DOHH2 (cell line): ENCODE measurements around the gene NFIA.

ENCODE experiments used
- H3F3A ChIP-seq: fragments of 200-600 bp; sonication (generic), shearing (Covaris generic); 2 replicates; pipeline ENCODE4 v1.6.0; 2016; ENCODE audit warnings: antibody characterized with exemption, mild to moderate bottlenecking; ENCODE audit not compliant: control insufficient read depth, insufficient read depth
- H3K27ac ChIP-seq: fragments of 200-600 bp; sonication (generic); 2 replicates; pipeline ENCODE4 v1.5.1; 2014; ENCODE audit warnings: low read depth, mild to moderate bottlenecking, low read length, moderate library complexity
- H3K27me3 ChIP-seq: fragments of 200-600 bp; sonication (generic); 2 replicates; pipeline ENCODE4 v1.6.1; 2014; ENCODE audit warnings: mild to moderate bottlenecking, low read length, mixed read lengths; ENCODE audit not compliant: control insufficient read depth
- H3K36me3 ChIP-seq: fragments of 200-600 bp; sonication (generic); 2 replicates; pipeline ENCODE4 v1.6.1; 2014; ENCODE audit warnings: mild to moderate bottlenecking, low read length, moderate library complexity, mixed read lengths; ENCODE audit not compliant: control insufficient read depth
- H3K4me1 ChIP-seq: fragments of 200-600 bp; sonication (generic); 2 replicates; pipeline ENCODE4 v1.6.1; 2014; ENCODE audit warnings: mild to moderate bottlenecking, low read length, mixed read lengths; ENCODE audit not compliant: control insufficient read depth
- H3K4me2 ChIP-seq: fragments of 200-600 bp; sonication (generic); 2 replicates; pipeline ENCODE4 v1.6.0; 2014; ENCODE audit warnings: mild to moderate bottlenecking, low read length, moderate library complexity
- H3K4me3 ChIP-seq: fragments of 200-600 bp; sonication (generic); 2 replicates; pipeline ENCODE4 v1.5.1; 2014; ENCODE audit warnings: mild to moderate bottlenecking, low read length, mixed read lengths
- H3K79me2 ChIP-seq: fragments of 200-600 bp; sonication (generic); 2 replicates; pipeline ENCODE4 v1.6.1; 2014; ENCODE audit warnings: mild to moderate bottlenecking, low read length, mixed read lengths; ENCODE audit not compliant: control insufficient read depth
- H3K9me2 ChIP-seq: fragments of 200-600 bp; sonication (generic); replicated peaks from 2 replicates; pipeline ENCODE4 v1.6.1; 2014; ENCODE audit warnings: mild to moderate bottlenecking, low read length, mixed read lengths; ENCODE audit not compliant: control insufficient read depth
- H3K9me3 ChIP-seq: fragments of 200-600 bp; sonication (generic); 2 replicates; pipeline ENCODE4 v1.6.1; 2014; ENCODE audit warnings: antibody characterized with exemption, low read length, mixed read lengths; ENCODE audit not compliant: control insufficient read depth, insufficient read depth
- H4K20me1 ChIP-seq: fragments of 200-600 bp; sonication (generic); 2 replicates; pipeline ENCODE4 v1.6.0; 2014; ENCODE audit warnings: low read depth, mild to moderate bottlenecking, antibody characterized with exemption, low read length, moderate library complexity; ENCODE audit not compliant: control insufficient read depth, insufficient read depth
- CTCF ChIP-seq: fragments of 200-600 bp; sonication (generic); IDR thresholded peaks from one replicate; pipeline ENCODE4 v1.5.1; 2014; ENCODE audit warnings: antibody characterized with exemption, mild to moderate bottlenecking, low read depth, low read length; ENCODE audit not compliant: poor library complexity, severe bottlenecking
- EZH2phosphoT487 ChIP-seq: fragments of 200-600 bp; sonication (generic); IDR thresholded peaks from 2 replicates; pipeline ENCODE4 v1.6.1; 2017; ENCODE audit warnings: borderline replicate concordance, mild to moderate bottlenecking, antibody characterized with exemption, low read length, moderate library complexity, mixed read lengths

The NFIA gene

GRCh38 chr1:61480273-61480935 lies 398.0 kb downstream of the NFIA start:
- Histone ChIP-seq H3K79me2 (no peaks in the 10 kb centered on the region), H3K4me3 (no peak overlapping the region), H3K27me3 (peaks cover 5% of the 10 kb centered on the region; the same call in 1 of the 2 replicates), H3K4me2 (no peak overlapping the region), H3F3A (no peaks in the 10 kb centered on the region), H3K9me2 (no peaks in the 10 kb centered on the region), H4K20me1 (no peaks in the 10 kb centered on the region), H3K9me3 (no peaks in the 10 kb centered on the region), H3K36me3 (no peaks in the 10 kb centered on the region), H3K4me1 (no peaks in the 10 kb centered on the region), H3K27ac (no peak overlapping the region)
- no peak for TF ChIP-seq CTCF
- no peak for TF ChIP-seq EZH2phosphoT487

GRCh38 chr1:61481315-61481715 lies 399.0 kb downstream of the NFIA start:
- Histone ChIP-seq H3K9me3 (no peaks in the 10 kb centered on the region), H3K27me3 (peaks cover 2% of the 10 kb centered on the region; the same call in 1 of the 2 replicates), H3K79me2 (no peaks in the 10 kb centered on the region), H3F3A (no peaks in the 10 kb centered on the region), H3K4me3 (no peak overlapping the region), H3K27ac (no peak overlapping the region), H3K4me1 (no peaks in the 10 kb centered on the region), H3K9me2 (no peaks in the 10 kb centered on the region), H3K36me3 (no peaks in the 10 kb centered on the region), H3K4me2 (no peak overlapping the region), H4K20me1 (no peaks in the 10 kb centered on the region)
- TF ChIP-seq EZH2phosphoT487 = no peak
- no peak for TF ChIP-seq CTCF

GRCh38 chr1:61482170-61482734 lies 399.9 kb downstream of the NFIA start:
- H3K27me3 ChIP-seq = peaks cover 2% of the 10 kb centered on the region; the same call in 1 of the 2 replicates
- H3K4me3 ChIP-seq = no peak overlapping the region
- no peaks in the 10 kb centered on the region for H3K79me2 ChIP-seq
- no peaks in the 10 kb centered on the region for H4K20me1 ChIP-seq
- no peak overlapping the region for H3K4me2 ChIP-seq
- H3K4me1 ChIP-seq = no peaks in the 10 kb centered on the region
- H3F3A ChIP-seq = no peaks in the 10 kb centered on the region
- H3K36me3 ChIP-seq = no peaks in the 10 kb centered on the region
- TF ChIP-seq CTCF = no peak
- no peak for TF ChIP-seq EZH2phosphoT487
- H3K9me2 ChIP-seq = no peaks in the 10 kb centered on the region
- H3K27ac ChIP-seq = no peak overlapping the region
- no peaks in the 10 kb centered on the region for H3K9me3 ChIP-seq
